TTC549 (cell line): ENCODE measurements around the gene FBF1.
"Not testable (repeated sequence)": the region's sequence is repeated elsewhere in the genome, so short reads cannot be mapped to it uniquely, and the experiment has no call there.

ENCODE experiments used
- FAIRE-seq: peaks from 2 replicates; lab custom pipeline; 2012; peaks lifted over from hg19 to GRCh38; lab: Jason Lieb, UNC

The FBF1 gene

DNA sequence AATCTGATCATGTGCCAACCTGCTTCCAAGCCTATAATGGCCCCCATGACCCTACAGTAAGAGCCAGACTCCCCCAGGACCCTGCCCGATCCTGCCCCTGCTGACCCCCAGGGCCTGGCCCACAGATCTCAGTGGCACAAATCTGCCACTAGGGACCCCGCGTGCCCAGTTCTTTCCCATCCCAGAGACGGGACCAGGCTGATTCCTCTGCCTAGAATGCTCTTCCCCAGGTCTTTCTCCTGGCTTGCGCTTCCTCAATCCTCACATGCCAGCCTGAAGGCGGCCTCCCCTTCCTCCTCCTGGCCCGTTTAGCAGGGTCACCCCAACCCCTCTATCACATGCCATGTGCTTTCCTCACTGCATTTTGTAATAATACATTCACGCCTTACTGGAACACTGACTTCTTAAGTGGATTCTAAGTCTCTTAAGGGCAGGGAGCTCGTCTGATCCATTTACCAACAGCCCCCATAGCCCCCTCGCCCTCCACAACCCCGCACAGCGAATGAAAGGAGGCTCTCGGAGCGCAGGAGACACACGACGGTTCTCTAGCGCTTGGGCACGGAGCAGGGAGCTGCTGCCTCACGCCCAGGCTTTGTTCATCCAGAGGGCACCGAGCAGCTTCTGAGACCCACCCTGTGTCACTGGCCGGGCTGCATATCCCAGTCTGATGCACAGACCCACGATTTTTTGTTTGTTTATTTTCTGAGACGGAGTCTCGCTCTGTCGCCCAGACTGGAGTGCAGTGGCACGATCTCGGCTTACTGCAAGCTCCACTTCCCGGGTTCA is 45.3 kb downstream of the FBF1 start:
- no peak for FAIRE-seq

DNA sequence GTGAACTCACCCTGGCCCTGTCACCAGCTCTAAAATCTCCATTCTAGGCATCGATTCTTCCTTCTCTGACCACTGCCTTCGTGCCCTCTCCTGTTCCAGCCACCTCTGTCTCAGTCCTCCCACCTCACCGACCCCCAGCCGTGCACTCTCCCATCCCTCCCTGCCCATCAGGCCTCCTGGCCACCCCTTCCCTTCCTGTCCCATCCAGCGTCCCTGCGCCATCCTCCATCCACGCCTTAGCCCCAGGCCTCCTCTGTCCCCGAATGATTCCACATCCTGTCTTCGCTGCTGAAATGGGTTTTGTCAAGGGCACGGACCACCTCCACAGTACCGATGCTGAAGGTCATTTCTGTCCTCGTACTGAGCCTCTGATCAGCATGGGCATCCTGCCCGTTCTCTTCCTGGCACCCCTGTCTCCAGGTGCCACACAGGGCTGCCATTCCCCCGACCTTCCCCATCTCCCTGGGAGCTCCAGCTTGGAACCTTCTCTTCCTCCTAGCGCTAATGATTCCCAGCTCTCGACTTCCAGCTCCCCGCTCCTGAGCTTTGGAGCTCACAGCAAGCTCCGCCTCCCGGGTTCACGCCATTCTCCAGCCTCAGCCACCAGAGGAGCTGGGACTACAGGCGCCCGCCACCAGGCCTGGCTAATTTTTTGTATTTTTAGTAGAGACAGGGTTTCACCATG is 46.7 kb downstream of the FBF1 start:
- no peak for FAIRE-seq

DNA sequence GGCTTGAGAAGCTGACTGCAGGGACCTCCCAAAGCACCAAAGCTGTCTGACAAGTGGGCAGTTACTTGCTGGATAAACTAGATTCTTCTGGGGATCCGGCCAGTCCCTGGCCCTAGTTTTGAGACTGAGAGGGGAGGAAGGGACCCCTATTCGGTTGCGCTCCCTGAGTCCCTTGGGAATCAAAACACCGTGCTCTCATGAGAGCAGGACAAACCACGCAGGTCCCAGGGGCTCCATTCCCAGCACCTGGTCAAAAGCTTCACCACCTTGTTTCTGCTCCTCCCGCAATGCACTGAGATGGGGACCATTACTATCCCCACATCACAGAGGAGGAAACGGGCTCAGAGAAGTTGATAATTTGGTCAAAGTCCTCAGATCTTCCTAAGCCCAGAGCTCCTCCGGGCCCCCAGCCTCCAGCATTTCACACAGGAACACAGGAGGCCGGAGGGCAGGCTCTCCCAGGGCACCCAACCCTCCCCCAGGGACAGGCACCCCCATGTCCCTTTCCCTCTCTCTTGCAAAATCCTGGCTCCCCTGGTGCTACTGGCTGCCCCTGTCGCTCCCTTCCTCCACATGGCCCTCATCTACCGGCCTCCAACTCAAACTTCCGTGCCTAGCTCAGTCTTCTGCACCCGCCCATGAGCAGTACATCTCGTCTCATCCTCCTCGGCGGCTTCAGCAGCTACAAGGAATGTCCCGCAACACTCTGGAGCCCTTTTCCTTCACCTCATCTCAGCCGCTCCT is 47.4 kb downstream of the FBF1 start:
- FAIRE-seq: no peak

DNA sequence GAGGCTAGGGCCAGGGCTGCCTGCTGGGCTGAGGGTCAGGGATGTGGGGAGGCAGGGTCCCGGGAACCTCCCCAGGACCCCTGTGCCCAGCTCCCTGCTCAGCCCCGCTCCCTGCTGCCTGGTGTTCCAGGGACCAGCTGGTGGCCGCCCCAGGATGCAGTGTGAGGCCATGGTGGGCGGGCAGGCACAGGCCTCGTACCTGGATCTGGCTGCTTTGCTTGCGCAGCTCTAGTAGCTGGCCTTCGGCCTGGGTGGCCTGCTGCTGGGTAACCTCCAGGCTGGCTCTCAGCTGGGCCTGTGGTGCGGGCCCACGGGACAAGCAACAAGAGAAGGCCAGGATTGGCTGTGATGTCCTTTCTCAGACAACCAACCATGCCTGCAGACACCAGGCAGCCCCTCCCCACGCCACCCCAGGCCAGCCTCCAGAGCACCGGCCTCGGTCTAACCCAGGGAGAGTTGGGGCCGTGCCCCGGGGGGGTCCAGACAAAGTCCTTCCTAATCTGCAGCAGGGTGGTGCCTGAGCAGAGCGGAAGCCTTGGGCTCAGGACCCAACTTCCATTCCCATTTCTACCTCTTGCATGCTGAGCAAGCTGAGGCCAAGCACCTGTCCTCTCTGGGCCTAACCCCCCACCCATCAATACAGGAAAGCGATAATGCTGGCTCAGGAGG is 48.2 kb downstream of the FBF1 start:
- no peak for FAIRE-seq

DNA sequence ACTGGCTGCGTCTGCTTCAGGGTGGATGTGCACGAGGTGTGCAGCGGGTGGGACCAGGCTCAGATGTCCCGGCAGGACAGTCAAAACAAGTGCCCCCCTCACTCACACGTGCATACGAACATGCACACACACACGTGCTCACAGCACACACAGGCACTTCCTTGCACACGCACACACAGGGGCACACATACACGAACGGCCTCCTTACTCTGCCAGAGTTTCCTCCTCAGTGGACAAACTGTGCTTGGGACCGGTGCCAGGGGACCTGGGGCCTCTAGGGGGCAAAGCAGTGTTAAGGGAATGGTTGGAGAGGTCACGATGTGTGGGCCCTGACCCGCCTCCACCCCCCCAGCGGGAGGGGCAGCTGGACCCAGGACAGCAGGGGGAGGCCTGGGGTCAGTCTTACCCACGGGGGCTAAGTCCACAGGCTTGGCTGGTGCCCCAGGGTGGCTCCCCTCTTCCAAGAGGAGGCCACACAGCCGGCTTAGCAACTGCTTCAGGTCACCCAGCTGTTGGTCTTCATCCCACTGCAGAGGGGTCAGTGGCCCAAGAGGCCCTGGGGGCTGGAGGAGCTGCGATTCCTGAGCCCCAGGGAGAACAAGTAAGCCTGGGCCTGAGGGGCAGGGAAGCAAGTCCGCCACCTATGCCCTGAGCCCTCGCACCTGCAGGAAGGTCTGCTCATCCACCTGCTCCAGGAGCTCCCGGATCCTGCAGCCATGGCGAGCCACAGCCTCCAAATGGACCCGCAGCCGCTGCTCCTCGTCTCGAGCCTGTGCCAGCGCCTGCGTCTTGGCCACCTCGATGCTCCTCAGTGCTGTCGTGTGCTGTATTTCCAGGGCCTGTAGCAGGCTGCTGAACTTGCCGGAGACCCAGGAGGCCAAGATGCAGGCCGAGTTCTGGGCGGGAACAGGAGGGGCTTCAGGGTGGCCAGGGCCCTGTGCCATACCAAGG is 49.0 kb downstream of the FBF1 start:
- FAIRE-seq: no peak

DNA sequence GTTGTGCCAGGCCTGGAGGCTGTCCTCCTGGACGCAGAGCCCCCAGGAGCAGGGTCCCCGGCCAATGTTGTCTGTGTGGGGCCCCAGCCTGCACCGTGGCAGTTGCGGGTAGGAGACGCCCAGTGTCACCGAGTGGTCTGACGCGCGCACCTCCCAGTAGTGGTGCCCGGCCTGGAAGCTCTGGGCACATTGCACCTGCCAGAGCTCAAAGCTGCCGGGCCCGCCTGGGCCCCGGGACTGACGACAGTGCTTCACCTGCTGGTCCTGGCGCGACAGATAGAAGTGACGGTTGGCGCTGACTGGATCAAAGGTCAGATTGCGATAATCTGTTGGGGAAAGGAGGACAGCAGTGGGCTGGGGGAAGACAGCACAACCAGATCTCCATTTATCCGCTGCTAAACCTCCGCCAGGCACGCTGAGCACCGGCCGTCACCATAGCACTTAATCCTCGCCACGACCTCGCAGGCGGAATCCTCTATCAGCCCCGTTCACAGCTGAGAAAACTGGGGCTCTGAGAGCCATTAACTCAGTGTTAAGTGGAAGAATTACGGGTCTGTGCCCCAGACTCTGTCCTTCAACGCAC is 49.7 kb downstream of the FBF1 start:
- FAIRE-seq: no peak

DNA sequence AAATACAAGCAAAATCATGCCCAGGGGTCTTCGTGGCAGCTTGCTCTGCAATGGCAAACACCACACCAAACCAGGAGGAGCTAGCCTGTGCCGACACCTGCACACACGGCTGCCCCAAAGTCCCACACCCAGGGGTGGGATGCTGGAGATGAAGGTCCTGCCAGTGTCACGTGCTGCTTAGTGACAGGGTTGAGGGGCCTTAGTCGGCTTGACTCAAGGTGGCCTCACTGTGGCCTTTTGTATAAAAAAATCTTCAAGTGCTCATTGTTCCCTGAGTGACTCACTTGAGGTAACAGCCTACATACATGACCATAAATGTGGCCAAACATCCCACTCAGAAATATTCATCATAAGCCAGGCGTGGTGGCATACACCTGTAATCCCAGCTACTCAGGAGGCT is 51.4 kb downstream of the FBF1 start:
- FAIRE-seq: no peak

DNA sequence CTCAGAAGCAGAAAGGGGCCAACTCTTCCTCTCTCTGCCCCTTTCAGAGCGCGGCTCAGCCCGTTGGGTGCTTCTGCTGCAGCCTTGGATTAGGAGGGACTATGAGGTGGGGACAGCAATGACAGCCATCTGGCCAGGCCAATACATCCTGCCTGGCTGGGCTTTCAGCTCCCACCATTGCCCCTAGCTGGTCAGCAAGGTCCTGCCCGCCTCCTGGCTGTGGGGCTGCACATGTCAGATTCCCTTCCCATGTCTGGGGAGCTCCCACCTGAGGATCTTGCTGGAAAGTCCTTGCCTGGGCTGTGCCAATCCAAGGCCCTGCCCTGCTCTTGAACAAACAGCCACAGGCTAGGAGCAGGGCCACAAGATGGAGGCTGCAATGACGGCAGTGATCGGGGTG is 52.4 kb downstream of the FBF1 start:
- FAIRE-seq: no peak

DNA sequence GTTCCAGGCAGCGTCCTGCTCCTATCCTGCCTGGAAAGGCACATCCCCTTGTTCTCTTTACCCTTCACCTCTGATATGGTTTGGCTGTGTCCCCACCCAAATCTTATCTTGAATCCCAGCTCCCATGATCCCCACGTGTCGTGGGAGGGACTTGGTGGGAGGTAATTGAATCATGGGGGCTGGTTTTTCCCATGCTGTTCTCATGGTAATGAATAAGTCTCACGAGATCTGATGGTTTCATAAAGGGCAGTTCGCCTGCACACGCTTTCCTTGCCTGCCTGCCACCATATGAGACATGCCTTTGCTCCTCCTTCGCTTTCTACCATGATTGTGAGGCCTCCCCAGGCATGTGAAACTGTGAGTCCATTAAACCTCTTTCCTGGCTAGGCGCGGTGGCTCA is 55.0 kb downstream of the FBF1 start:
- FAIRE-seq: not testable (repeated sequence)

DNA sequence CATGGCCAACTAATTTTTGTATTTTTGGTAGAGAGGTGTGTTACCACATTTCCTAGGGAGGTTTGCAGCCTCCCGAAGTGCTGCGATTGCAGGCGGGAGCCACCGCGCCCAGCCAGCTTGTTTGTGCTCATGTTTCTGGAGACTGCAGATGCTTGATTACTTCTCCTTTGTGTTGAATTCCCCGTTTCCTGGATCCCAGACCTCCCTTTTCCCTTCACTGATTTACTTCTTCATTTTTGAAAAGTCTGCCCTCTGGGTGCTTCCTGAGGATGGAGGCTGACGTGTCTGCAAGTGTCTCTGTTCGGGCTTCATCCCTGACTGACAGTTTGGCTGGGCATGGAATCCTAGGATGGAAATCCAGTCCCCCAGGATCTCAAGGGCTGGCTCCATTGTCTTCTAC is 55.4 kb downstream of the FBF1 start:
- FAIRE-seq: no peak

DNA sequence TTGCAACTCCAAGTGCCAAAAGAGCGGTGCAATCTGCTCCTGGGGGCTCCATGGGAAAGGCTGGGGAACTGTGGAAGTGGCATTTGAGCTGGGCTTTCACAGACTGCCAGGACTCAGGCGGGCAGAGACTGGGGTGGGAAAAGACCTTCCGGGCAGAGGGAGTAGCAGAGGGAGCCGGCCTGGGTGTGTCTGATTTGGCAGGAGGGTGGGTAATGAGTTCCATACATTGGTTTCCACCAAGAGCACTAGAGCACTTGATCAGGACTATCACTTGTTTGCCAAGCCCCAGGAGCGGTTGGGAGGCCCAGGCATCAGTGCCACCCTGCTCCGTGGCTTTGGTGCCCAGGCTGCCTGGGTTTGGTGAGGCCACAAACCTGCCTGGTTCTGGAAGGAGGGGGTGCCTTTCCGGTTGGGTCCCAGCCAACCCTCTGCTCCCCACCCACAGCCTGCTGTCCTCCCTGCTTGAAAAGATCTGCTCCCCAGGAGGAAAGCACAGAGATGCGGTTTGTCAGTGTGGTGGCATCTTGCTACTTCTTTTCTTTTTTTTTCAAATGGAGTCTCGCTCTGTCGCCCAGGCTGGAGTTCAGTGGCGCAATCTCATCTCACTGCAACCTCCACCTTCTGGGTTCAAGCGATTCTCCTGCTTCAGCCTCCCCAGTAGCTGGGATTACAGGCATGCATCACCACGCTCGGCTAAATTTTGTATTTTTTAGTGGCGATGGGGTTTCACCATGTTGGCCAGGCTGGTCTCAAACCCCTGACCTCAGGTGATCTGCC is 59.0 kb downstream of the FBF1 start:
- FAIRE-seq: no peak

DNA sequence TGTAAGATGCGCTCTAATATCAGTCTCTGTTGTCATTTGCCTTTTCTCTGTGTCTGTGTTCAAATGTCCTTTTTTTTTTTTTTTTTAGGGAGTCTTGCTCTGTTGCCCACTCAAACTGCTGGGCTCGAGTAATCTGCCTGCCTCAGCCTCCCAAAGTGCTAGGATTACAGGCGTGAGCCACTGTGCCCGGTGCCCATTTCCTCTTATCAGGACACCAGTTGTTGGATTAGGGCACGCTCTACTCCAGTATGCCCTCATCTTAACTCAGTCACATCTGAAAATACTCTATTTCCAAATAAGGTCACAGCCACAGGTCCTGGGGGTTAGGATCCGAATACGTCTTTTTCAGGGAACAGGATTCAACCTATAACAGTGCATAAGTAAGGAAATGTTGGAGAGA is 60.6 kb downstream of the FBF1 start:
- no peak for FAIRE-seq

DNA sequence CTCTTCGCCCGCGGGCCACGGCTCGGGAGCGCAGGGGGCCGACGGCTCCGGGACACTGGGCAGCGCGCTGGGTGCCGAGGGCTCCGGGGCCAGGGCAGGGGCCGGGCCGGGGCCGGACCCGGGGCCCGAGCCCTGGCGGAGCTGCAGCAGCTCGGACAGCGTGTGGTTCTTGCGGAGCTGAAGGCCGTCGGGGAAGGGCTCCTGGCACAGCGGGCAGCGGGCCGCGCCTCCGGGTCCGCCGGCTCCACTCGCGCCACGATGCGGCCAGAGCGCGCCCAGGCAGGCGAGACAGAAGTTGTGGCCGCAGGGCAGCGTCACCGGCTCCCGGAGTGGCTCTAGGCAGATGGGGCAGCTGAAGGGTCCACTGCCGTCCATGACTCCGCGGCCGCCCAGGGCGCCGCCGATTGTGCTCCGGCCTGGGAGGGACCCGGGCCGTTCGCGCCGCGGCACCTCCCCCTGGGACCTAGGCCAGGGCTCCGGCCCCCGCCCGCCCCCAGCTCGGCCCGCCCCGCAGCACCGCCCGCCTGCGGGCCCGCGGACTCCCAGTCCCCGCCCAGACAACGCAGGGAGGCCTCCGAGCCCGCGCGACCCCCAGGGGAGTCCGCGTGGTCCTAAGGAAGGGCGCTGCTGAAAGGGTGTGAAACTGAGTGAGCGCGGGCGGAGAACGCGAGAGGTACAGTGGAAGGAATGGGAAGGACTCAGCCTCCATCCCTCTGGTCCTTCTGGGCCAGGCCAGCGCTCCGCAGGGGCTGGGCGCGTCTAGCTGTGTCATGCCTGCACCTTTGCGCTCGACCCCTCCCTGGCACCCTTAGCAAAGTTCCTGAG is 62.5 kb downstream of the FBF1 start, which contains the start of gene TRIM47:
Gene TRIM47 (minus strand): TSS at position 408 of the 825 bp plus-strand sequence. CDS start 33 bp downstream, at position 375.
- FAIRE-seq: no peak

DNA sequence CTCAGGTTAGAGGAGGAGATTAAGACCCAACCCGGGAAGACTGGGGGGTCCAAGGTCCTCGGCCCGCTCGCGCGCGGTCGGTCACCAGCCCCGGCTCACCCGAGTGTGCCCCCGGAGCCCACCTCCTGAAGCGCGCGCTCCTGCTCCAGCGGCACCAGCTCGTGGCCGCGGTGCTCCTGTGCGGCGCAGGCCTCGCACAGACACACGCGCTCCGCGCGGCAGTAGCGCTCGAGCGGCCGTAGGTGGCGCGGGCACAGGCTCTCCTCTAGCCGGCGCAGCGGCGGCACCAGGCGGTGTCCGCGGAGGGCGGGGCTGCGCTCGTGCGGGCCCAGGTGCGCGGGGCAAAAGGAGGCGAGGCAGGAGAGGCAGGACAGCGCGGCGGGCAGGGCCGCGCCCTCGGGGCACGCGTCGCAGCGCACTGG is 63.1 kb downstream of the FBF1 start:
- FAIRE-seq: no peak

DNA sequence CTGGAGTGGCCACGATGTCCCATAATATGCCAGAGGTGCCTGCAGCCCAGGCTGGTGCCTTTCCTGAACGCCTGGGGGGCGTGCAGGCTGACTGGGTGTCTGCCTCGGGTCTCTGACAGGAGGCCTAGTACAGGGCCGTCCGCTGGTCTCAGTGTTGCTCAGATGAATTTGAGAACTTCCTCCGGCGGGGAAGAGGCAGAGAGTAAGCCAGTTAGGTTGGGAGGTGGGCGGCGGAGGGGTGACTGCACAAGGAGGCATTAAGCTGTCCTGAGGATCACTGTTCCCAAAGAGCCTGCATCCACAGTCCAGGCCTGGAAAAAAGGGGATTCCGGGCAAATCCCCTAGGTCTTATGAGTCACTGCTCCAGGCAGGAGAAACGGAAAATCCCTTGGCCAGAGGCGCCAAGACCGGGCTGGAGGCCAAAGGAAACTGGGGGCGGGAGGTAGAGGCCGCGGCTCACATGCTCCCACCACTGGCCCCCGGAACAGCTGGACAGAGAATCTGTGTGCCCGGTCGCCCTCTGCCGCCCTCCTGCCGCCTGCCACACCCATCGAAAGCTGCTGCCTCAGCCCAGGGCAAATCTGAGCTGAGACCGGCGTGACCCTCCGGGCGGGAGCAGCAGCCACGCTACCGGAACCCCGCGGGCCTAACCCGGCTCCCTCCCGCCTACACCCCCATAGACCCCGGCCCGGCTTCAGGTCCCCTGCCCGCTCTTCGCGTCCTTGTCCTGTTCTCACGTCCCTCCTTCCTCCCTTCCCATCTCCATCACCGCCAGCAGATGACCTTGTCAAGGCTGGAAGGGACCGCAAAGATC is 63.7 kb downstream of the FBF1 start:
- no peak for FAIRE-seq

DNA sequence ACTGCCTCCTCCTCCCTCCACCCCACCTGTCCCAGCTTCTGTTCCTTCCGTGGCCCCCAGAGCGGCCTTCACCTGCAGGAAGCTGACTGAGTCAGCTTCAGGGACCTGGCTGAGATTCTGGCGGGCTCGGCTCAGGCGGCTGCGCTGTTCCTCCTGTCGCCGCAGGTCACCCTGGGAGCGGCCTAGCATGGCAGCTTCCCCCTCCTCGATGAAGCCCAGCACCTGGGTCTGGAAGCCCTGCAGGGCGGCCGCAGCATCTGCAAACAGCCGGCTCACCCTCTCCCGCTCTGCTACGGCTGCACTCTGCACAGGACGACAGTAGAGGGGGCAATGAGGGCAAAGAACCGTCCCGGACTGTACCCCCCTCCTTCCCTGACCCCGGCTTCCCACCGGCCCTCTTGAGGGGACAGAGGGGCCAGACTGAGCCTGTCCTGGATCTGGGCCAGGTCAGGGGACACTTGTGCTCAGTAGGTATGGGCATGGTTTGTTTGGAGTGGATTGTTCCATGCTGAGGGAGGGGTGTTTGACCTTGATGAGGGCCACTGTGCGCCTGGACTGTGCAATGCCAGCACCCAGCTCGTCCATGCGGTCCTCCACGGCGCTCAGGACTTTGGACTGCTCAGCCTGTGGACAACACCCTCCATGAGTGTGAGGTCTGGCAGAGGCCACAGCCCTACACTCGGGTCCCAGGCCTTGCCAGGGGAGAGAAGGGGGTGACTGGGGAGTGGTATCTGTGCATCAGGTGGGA is 64.5 kb downstream of the FBF1 start:
- no peak for FAIRE-seq

DNA sequence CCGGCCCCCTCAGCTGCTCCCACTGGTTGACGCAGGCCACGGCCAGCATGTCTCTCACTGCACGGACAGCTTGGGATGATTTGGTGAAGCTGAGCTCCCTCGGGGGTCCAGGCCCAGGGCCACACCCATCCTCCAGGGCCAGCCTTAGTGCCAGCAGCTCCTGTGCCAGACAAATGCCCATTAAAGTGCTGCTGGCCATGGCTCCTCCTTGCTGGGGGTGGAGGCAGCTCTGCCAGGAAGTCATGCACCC is 65.0 kb downstream of the FBF1 start:
- FAIRE-seq: no peak
